Keratinocyte (primary cell): ENCODE results near the gene SLX4IP.

Experiments
- CTCF ChIP-seq, 3 experiments: IDR thresholded peaks in 1 of 3; conservative IDR thresholded peaks in 1 of 3; optimal IDR thresholded peaks in 1 of 3; 2 replicates in 2 of 3; 3 replicates in 1 of 3; pipeline versions ENCODE3 to v1.5.1; 2011; ENCODE audit warnings: low read length in 3 of 3, mild to moderate bottlenecking in 3 of 3, moderate library complexity in 2 of 3, control low read depth in 1 of 3, inconsistent platforms in 1 of 3; ENCODE audit not compliant: insufficient read depth in 2 of 3; ENCODE audit errors: extremely low read depth in 1 of 3
- EZH2 ChIP-seq: IDR thresholded peaks from one replicate; pipeline ENCODE4 v1.6.1; 2012; ENCODE audit warnings: inconsistent platforms, mild to moderate bottlenecking, low read length, moderate library complexity

- no peak for TF ChIP-seq CTCF (optimal IDR thresholded peaks at IDR 0.05 in 1 of 3, IDR thresholded peaks at IDR 0.05 in 1 of 3, conservative IDR thresholded peaks at IDR 0.05 in 1 of 3; ENCODE audit: extremely low read depth in 1 of 3, insufficient read depth in 2 of 3, low read length in 3 of 3)
- no peak for TF ChIP-seq EZH2
These were observed 217.1 kb downstream of the SLX4IP start for GRCh38 chr20:10652185-10652584.
